IPS-20b (cell line): ENCODE measurements around the gene CEP83.
"Not testable (repeated sequence)": the region's sequence is repeated elsewhere in the genome, so short reads cannot be mapped to it uniquely, and the experiment has no call there.

Experiments used
- H3K27ac ChIP-seq: one replicate; pipeline ENCODE4 v1.5.1; 2013; ENCODE audit warnings: low read length
- H3K27me3 ChIP-seq: 2 replicates; pipeline ENCODE4 v1.6.1; 2013; ENCODE audit warnings: mild to moderate bottlenecking, low read length, inconsistent platforms; ENCODE audit not compliant: insufficient read depth
- H3K36me3 ChIP-seq: 2 replicates; pipeline ENCODE4 v1.6.1; 2013; ENCODE audit warnings: low read depth, mild to moderate bottlenecking, inconsistent platforms, low read length, moderate library complexity; ENCODE audit not compliant: insufficient read depth
- H3K4me1 ChIP-seq: 2 replicates; pipeline ENCODE4 v1.6.1; 2013; ENCODE audit warnings: mild to moderate bottlenecking, control low read depth, inconsistent platforms, low read length, moderate library complexity; ENCODE audit not compliant: insufficient read depth
- H3K4me3 ChIP-seq: 2 replicates; pipeline ENCODE4 v1.5.1; 2013; ENCODE audit warnings: mild to moderate bottlenecking, low read length, inconsistent platforms
- H3K9ac ChIP-seq: 2 replicates; pipeline ENCODE4 v1.6.1; 2013; ENCODE audit warnings: low read depth, mild to moderate bottlenecking, inconsistent platforms, low read length, moderate library complexity
- H3K9me3 ChIP-seq: 2 replicates; pipeline ENCODE4 v1.6.1; 2013; ENCODE audit warnings: mild to moderate bottlenecking, low read depth, low read length, inconsistent platforms; ENCODE audit not compliant: insufficient read depth

Gene CEP83

GRCh38 chr12:94404854-94405253 is 54.8 kb downstream of the CEP83 start:
- no peak overlapping the region for H3K4me3 ChIP-seq
- H3K27ac ChIP-seq = no peak overlapping the region
- no peaks in the 10 kb centered on the region for H3K27me3 ChIP-seq
- peaks cover 15% of the 10 kb centered on the region for H3K36me3 ChIP-seq
- H3K9me3 ChIP-seq = no peaks in the 10 kb centered on the region
- H3K4me1 ChIP-seq = no peaks in the 10 kb centered on the region
- no peak overlapping the region for H3K9ac ChIP-seq

DNA sequence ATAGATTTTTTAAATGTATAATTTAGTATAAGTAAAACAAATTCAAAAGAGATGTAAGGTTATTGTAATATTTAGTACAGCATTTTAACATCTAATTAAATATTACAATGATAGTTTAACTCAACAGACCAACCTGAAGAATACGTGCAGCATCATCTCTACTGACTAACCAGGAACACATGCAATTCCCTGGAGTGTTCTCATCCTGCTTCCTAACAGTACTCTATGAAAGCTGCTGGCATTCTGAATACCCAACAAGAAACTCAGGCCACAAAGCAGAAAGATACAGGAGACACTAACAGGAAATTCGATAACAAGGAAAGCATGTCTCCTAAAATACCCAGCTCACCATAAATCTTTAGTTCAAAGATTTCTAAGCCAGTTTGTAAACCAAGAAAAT is 58.3 kb downstream of the CEP83 start:
- Histone ChIP-seq H3K27me3 (no peaks in the 10 kb centered on the region), H3K9ac (no peak overlapping the region), H3K36me3 (peaks cover 31% of the 10 kb centered on the region), H3K27ac (no peak overlapping the region), H3K4me1 (no peaks in the 10 kb centered on the region), H3K4me3 (no peak overlapping the region), H3K9me3 (peaks cover 8% of the 10 kb centered on the region)

DNA sequence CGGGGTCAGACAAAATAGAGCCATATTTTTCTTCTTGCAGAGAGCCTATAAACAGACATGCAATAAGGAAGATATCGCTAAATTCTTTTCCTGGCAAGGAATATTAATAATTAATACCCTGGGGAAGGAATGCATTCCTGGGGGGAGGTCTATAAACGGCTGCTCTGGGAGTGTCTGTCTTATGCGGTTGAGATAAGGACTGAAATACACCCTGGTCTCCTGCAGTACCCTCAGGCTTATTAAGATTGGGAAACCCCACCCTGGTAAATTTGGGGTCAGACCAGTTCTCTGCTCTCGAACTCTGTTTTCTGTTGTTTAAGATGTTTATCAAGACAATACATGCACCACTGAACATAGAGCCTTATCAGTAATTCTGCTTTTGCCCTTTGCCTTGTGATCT is 61.0 kb downstream of the CEP83 start:
- not testable (repeated sequence) for H3K9ac ChIP-seq, H3K4me3 ChIP-seq, H3K9me3 ChIP-seq, H3K4me1 ChIP-seq, H3K27ac ChIP-seq, H3K27me3 ChIP-seq
- H3K36me3 ChIP-seq = peaks cover 31% of the 10 kb centered on the region

- Histone ChIP-seq H3K36me3 (peaks cover 31% of the 10 kb centered on the region), H3K27me3 (no peaks in the 10 kb centered on the region), H3K4me3 (no peak overlapping the region), H3K4me1 (no peaks in the 10 kb centered on the region), H3K9ac (no peak overlapping the region), H3K9me3 (peaks cover 8% of the 10 kb centered on the region), H3K27ac (no peak overlapping the region)
Measured at GRCh38 chr12:94397401-94397800, 62.3 kb downstream of the CEP83 start.

GRCh38 chr12:94396014-94396413 is 63.7 kb downstream of the CEP83 start:
- not testable (repeated sequence) for H3K9me3 ChIP-seq

DNA sequence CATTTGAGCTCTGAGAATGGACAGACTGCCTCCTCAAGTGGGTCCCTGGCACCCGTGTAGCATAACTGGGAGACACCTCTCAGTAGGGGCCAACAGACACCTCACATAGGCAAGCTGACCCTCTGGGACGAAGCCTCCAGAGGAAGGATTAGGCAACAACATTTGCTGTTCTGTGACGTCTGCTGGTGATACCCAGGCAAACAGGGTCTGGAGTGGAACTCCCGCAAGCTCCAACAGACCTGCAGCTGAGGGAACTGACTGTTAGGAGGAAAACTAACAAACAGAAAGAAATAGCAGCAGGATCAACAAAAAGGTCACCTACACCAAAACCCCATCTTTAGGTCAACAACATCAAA is 69.6 kb downstream of the CEP83 start:
- H3K27ac ChIP-seq = no peak overlapping the region
- no peak overlapping the region for H3K9ac ChIP-seq
- H3K4me3 ChIP-seq = peak overlapping the region; percentile 47
- H3K36me3 ChIP-seq = peaks cover 6% of the 10 kb centered on the region; the same call in 1 of the 2 replicates
- no peaks in the 10 kb centered on the region; the same call in 1 of the 2 replicates for H3K9me3 ChIP-seq
- no peaks in the 10 kb centered on the region for H3K27me3 ChIP-seq
- H3K4me1 ChIP-seq = no peaks in the 10 kb centered on the region; the same call in 1 of the 2 replicates

More at GRCh38 chr12:94396014-94396413, 63.7 kb downstream of the CEP83 start:
- H3K9ac ChIP-seq, H3K27ac ChIP-seq, H3K4me1 ChIP-seq, H3K4me3 ChIP-seq, H3K27me3 ChIP-seq: not testable (repeated sequence)
- H3K36me3 ChIP-seq = peaks cover 23% of the 10 kb centered on the region

DNA sequence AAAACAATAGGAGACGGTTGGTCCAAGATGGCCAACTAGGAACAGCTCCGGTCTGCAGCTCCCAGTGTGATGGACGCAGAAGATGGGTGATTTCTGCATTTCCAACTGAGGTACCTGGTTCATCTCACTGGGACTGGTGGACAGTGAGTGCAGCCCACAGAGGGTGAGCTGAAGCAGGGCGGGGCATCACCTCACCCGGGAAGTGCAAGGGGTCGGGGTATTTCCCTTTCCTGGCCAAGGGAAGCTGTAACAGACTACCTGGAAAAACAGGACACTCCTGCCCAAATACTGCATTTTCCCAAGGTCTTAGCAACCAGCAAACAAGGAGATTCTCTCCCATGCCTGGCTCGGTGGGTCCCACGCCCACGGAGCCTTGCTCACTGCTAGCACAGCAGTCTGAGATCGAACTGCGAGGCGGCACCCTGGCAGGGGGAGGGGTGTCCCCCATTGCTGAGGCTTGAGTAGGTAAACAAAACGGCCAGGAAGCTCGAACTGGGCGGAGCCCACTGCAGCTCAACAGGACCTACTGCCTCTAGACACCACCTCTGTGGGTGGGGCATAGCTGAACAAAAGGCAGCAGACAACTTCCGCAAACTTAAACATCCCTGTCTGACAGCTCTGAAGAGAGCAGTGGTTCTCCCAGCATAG is 70.1 kb downstream of the CEP83 start:
- not testable (repeated sequence) for H3K27me3 ChIP-seq, H3K9me3 ChIP-seq, H3K9ac ChIP-seq, H3K4me1 ChIP-seq
- peak overlapping the region; percentile 47 for H3K4me3 ChIP-seq
- peak overlapping the region; percentile 81 for H3K27ac ChIP-seq
- H3K36me3 ChIP-seq = peaks cover 11% of the 10 kb centered on the region; the same call in 1 of the 2 replicates

DNA sequence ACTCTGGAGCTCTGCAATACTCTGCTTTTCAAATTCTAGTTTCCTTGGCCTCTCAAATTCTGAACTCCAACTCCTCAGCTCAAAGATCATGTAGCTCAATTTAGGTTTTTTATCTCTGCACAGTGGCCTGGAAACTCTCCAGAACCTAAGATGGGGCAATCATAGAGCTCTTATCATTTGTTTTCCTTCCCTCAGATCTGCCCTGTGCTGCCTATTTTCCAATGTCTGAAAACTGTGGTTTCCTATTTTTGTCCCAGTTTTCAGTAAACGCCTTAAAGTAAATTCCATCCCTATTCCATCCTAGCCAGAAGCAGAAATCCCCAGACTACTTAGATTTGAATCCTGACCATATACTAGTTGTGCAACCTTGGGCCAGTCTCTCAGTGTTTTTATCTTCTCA is 73.2 kb downstream of the CEP83 start:
- Histone ChIP-seq H3K9ac (no peak overlapping the region), H3K27ac (no peak overlapping the region), H3K27me3 (no peaks in the 10 kb centered on the region), H3K36me3 (peaks cover 17% of the 10 kb centered on the region; the same call in 1 of the 2 replicates), H3K9me3 (no peaks in the 10 kb centered on the region; the same call in 1 of the 2 replicates), H3K4me3 (no peak overlapping the region), H3K4me1 (no peaks in the 10 kb centered on the region; the same call in 1 of the 2 replicates)

GRCh38 chr12:94384030-94384429 is 75.6 kb downstream of the CEP83 start:
- H3K9ac ChIP-seq = no peak overlapping the region
- no peaks in the 10 kb centered on the region for H3K4me1 ChIP-seq
- no peaks in the 10 kb centered on the region; the same call in 1 of the 2 replicates for H3K9me3 ChIP-seq
- H3K27me3 ChIP-seq = no peaks in the 10 kb centered on the region
- H3K27ac ChIP-seq = no peak overlapping the region
- H3K4me3 ChIP-seq = no peak overlapping the region
- peaks cover 19% of the 10 kb centered on the region; the same call in 1 of the 2 replicates for H3K36me3 ChIP-seq

DNA sequence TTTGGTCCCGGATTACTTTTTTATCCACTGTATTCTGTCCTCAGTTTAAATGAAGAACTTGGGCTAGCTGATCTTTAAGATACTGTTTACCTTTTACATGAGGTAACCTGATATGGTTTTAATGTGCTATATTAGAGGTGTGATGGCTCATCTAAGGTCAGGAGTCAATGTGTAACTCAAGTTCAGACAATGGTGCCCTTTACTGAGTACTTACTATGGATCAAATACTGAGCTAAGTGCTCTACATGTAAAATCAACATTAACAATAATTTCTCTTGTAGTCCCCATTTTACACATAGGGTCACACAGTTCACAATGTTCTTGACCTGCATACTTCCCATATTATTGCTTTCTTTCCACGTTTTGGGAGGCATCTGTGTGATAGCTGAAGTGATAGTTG is 79.2 kb downstream of the CEP83 start:
- Histone ChIP-seq H3K27ac (no peak overlapping the region), H3K4me3 (no peak overlapping the region), H3K9me3 (no peaks in the 10 kb centered on the region), H3K27me3 (no peaks in the 10 kb centered on the region), H3K9ac (no peak overlapping the region), H3K36me3 (peaks cover 33% of the 10 kb centered on the region; the same call in 1 of the 2 replicates), H3K4me1 (no peaks in the 10 kb centered on the region)

DNA sequence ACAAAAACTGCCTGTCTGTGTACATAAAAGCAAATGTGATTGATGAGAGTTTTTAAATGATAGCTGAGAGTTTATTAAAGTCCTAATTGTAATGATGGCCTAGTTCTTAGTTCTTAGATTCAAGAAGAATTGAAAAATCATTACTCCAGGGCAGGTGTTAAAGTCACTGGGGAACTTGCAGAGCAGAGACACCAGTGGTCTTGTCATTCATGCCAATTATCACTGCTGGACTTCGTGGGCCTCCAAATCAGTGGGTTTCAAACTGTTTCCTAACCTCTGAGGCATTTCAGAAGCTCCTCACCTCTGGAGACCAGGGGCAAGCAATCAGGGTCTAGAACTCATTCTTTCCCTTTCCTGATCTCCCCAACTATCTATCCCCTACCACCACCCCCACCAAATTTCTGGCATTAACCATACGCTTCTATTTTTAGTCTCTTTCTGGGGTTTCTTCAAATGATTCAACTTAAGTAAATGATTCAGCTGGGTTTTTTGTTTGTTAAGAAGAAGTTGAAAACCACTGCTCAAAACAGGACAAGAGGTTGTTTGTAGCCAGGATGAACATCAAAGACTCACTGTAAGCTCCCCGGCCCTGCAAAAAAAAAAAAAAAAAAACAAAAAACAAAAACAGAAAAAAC is 80.1 kb downstream of the CEP83 start:
- Histone ChIP-seq H3K9me3 (no peaks in the 10 kb centered on the region), H3K4me3 (no peak overlapping the region), H3K36me3 (peaks cover 24% of the 10 kb centered on the region; the same call in 1 of the 2 replicates), H3K27ac (no peak overlapping the region), H3K4me1 (no peaks in the 10 kb centered on the region), H3K27me3 (no peaks in the 10 kb centered on the region), H3K9ac (no peak overlapping the region)

GRCh38 chr12:94377599-94377998 is 82.1 kb downstream of the CEP83 start:
- Histone ChIP-seq H3K36me3 (peaks cover 18% of the 10 kb centered on the region; the same call in 1 of the 2 replicates), H3K27ac (no peak overlapping the region), H3K4me3 (no peak overlapping the region), H3K9ac (no peak overlapping the region), H3K4me1 (peaks cover 3% of the 10 kb centered on the region), H3K27me3 (no peaks in the 10 kb centered on the region), H3K9me3 (no peaks in the 10 kb centered on the region)
